CD4-positive, alpha-beta T cell treated with Interleukin-1 beta for 1 hour (primary cell): ENCODE measurements around the gene MORN1.
"Not testable (repeated sequence)": the region's sequence is repeated elsewhere in the genome, so short reads cannot be mapped to it uniquely, and the experiment has no call there.

ENCODE experiments used
- DNase-seq, 2 donors: peaks; one replicate each; pipeline ENCODE4 v3.0.0-alpha.2; 2020 to 2022

MORN1 gene

GRCh38 chr1:2334883-2335534 is 56.3 kb downstream of the MORN1 start:
- no peak for DNase-seq

GRCh38 chr1:2334366-2334765 is 57.0 kb downstream of the MORN1 start:
- no peak for DNase-seq

DNA sequence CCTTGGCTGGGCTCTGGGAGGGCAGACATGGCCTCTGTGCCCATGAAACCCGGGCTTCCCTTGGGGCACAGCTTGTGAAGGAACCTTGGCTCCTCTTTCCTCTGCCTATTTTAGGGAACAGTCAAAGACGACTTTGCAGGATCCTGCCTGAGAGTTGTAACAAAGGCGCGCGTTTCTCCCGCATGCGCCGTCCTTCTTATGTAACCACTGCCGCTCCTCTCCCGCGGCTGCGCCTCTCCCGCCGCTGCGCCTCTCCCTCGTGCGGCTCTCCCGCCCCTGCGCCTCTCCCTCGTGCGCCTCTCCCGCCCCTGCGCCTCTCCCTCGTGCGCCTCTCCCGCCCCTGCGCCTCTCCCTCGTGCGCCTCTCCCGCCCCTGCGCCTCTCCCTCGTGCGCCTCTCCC is 59.8 kb downstream of the MORN1 start:
- not testable (repeated sequence) for DNase-seq

DNA sequence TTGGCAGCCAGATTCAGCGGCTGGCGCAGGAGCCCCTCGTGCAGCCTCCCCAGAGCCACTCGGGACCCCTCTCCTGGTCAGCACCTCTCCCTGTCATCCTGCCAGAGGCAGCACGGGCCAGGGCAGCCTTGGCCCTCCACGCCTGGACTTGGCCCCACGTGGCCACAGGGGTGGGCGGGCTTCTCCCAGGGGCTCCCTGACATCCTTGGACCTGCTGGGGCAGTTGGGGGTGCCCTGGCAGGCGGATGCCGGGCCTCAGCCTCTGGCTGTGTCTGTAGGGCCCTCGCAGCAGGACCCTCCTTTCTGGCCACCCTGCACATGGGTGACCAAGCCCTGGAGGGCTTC is 60.2 kb downstream of the MORN1 start:
- no peak for DNase-seq

GRCh38 chr1:2330519-2331199 is 60.7 kb downstream of the MORN1 start:
- DNase-seq = no peak

DNA sequence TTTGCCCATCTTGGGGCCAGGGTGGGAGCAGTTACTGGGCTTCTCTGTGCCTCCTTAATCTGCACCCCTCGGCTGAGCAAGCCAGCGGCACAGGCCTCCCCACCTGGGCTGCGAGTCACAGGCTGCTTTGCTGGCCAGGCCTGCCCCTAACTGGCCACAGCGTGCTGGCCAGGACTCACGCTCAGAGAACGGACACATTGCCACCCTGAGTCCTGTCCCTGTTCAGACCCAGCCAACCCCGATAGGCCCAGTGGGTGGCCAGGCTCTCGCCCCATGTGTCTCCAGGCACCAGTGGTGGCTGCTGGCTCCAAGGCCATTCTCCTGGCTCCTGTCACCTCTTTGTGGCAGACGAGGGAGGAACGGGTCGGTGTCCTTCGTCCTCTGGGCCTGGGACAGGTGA is 61.3 kb downstream of the MORN1 start:
- DNase-seq = no peak

DNA sequence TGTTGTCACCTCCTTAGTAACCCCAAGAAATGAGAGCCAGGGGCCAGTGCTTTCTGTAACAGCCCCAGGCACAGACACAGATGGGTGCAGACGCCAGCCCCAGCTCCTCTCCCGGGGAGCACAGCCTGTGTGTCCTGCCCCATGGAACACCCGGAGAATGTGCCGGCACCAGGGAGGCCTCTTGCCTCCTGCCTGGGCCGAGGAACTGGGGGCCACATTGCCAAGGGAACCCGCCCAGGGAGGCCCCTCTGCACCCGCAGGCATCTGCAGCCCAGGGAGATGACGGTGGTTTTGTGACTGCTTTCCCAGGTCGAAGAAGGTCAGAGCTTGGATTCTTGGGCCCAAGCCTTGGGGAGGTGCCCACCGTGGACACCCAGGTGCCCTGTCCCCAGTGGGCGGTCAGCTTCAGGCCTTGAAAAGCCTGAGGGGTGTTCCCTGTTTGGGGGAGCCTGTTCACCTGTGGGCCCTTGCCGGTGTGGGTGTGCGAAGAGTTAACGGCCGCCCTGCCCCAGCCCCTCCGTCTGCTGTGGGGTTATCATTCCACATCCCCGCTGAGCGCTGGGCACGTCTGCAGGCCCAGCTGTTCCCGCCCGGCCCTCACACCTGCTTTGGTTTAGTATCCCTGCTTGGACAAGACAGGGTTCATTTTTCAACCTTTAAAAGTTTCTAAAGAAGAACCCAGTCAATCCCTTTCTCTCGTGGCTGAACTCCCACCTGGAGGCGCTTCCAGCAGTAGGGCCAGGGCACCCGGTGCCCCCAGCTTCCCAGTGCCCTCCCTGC is 62.5 kb downstream of the MORN1 start:
- DNase-seq = no peak

DNA sequence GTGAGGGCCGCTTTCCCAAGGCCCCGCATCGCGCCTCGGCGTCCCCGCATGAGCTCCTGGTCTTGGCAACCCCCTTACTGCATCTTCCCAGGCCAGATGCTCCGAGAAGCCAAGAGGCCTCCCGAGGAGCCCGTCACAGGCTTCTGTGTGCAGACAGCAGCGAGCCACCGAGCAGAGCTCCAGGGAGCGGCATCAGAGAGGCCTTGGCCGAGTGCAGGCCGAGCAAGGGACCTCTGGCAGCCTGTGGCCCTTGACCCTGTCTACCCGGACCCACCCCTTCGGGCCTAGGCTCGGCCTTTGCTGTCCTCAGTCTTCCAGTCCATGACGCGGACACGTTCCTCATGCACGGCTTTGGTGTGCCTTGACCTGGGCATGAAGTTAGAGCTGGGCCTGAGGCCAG is 63.5 kb downstream of the MORN1 start:
- DNase-seq = no peak

DNA sequence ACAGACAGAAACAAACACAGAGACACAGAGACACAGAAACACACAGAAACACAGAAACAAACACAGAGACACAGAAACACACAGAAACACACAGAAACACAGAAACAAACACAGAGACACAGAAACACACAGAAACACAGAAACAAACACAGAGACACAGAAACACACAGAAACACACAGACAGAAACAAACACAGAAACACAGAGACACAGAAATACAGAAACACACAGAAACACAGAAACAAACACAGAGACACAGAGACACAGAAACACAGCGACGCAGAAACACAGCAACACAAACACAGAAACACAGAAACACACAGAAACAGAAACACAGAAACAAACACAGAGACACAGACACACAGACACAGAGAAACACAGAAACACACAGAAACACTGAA is 64.2 kb downstream of the MORN1 start:
- not testable (repeated sequence) for DNase-seq

DNA sequence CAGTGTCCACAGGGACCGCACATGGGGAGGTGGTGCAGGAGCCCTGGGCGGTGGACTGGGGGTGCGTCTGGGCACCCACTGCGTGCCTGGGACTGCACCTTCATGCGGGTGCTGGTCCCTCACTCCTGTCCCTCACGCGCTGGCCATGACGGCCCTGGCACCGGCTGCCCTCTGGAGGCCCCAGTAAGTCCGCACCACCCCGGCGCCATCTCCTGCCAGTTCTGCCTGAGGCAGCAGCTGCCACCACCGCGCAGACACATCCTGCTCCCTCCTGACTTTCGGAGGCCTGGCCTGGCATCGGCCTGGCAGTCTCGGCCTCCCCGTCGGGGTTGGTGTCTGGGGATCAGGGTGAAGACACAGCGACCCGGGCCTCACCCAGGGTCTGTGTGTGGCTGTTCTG is 64.8 kb downstream of the MORN1 start:
- DNase-seq = no peak

DNA sequence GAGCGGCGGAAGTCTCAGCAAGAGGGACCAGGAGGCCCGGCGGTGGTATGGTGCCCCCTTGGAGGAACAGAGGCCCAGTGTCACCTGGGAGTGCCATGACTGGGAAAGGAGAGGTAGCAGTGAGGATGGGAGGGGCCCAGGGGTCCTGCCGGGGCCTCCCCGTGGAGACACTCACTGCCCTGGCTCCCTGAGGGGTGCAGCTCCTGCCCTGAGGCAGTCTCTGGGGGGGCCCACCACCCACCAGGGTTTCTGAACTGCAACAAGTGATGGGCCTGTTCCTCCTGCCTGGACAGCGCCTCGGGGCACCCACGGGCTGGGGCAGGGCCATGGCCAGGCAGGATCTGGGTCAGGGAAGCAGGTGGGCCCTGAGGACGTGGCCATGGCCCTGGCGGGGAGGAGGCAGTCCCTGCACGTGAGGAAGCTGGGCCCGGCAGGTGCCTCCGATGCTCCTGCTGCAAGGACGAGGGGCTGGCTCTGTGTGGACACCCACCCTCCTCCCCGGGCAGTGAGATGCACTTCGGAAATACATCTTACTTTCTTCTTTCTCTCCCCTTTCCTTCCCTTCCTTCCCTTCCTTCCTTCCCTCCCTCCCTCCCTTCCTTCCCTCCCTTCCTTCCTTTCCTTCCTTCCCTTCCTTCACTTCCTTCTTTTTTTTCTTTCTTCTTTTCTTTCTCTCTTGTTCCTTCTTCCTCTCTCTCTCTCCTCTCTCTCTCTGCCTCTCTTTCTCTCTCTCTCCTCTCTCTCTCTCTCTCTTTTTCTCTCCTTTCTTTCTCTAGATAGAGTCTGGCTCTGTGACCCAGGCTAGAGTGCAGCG is 66.6 kb downstream of the MORN1 start:
- DNase-seq = no peak

DNA sequence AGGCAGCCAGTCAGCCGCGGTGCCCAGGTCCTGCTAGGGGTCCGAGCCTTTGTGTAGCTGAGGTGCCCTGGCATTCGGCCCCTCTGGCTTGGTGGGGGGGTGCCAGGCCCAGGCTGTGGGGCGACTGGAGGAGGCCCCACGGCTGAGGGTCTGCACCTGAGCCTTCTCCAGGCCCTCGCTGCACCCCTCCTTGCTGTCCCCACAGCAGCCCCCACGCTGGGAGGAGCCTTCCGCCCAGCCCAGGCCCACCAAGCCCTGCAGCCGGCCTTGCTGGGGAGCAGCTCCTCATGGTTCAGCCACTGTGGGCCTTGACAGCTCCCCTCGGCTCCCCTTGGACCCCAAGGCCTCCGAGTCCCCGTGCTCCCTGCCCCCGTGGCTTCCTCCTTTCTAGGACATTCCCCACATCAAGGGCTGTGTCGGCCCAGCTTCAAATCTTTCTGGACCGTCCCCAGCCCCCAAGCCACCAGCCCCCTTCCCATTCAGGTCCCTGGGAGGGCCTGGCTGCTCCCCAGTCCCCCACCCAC is 67.8 kb downstream of the MORN1 start:
- no peak for DNase-seq

DNA sequence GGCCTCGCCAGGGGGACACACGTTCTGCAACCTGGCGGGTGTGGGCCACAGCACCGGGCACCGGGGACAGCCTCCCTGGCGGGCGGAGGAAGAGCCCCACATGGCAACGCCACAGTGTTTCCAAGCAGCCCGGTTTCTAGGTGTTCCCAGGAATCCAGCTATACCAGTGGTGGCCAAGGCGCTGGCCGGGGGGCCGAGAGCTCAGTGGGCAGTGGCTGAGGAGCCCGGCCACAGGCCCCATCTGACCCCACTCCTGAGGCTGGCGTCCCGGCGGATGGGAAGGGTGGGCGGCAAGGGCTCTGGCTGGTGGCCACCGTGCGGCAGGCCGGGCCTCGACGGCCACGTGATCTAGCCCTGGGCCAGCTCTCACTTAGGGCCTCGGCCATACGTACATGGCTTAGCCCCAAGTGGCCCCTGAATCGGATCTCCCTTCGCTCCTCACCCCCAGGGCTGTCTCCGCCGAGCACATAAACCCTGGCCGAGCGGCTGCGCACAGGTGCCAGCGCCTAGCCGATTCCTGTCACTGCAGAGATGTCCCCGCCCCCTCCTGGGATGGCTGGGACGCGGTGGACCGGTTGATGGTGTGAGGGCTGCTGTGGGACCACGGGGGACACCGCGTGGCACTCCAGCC is 68.7 kb downstream of the MORN1 start:
- DNase-seq = no peak

GRCh38 chr1:2322065-2322571 is 69.2 kb downstream of the MORN1 start:
- DNase-seq = no peak

GRCh38 chr1:2320760-2321667 is 70.3 kb downstream of the MORN1 start:
- DNase-seq = no peak

DNA sequence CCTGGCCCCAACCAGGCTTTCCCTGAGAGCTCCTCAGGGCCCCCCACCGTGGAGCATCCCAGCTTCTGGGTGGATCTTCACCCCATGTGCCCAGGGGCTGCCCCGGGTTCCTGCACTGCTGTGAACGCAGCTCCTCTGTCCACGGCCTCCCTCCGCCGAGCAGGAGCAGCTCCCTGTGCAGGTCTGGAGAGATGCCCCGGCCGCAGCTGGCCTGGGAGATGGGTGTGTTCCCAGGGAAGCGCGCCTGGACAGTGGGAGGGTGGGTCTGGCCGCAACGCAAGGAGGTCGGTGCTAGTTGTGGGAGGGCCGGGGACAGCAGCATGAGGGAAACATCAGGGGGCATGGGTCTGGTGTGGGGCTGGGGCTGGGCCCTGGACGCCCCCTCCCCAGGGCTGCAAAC is 71.3 kb downstream of the MORN1 start:
- no peak for DNase-seq

DNA sequence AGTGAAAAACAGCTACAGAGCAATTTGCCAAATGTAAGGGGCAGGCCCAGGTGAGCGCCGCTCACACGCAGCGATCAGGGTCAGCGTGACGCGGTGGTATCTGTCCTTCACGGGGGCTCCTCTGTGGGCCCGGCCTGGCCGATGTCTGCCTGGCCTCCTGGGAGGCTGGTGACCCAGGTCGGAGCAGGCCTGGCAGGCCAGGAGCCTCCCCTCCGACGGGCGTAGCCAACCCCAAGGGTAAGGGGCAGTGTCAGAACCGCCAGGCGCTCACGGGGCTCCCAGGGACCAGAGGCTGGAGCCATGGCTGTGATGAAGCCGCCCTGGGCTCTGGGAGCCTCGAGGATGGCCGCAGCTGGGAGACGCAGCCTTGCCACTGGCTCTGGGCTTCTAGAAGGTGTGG is 72.1 kb downstream of the MORN1 start:
- no peak for DNase-seq

DNA sequence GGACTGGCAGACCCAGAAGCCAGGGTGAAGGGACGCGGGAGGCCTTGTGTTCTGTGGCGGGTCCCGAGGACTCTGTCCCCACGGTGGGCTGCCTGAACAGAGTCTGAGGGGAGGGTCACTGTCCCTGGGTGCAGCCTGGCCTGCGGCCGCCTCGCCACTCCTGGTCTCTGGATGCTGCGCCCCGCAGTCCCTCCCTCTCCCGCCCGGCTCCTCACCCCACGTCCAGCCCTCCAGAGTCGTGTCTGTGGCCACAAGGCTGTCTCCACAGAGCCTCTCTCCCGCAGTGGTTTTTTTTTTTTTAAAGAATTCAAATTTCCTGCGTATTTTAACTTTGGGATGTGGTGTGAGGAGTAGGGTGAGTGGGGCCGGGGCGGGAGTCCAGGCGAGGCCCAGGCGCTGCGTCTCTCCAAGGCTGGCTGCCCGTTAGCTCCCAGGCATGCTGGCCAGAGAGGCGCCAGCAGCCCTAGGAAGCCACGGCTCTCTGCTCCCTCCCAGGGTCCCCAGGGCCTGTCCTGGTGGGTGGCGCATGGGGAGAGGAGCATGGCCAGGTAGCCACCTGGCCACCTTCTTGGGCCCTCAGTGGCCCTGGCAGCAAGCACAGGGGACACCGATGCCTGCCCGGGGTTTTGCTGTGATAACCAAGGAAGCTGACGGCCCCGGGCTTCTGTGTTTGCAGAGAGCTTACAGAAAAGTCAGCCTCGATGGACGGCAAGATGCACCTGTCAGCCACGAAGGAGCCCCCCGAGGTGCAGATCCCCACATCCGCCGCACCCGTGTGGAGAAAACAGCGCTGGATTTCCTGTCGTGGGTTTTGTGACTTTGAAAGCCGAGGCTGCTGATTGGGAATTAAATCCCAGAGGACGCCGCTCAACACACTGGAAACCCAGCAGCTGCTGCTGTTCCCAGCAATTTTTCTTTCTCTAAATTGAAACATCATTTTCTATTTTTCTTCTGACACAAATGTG is 72.8 kb downstream of the MORN1 start:
- DNase-seq = no peak

DNA sequence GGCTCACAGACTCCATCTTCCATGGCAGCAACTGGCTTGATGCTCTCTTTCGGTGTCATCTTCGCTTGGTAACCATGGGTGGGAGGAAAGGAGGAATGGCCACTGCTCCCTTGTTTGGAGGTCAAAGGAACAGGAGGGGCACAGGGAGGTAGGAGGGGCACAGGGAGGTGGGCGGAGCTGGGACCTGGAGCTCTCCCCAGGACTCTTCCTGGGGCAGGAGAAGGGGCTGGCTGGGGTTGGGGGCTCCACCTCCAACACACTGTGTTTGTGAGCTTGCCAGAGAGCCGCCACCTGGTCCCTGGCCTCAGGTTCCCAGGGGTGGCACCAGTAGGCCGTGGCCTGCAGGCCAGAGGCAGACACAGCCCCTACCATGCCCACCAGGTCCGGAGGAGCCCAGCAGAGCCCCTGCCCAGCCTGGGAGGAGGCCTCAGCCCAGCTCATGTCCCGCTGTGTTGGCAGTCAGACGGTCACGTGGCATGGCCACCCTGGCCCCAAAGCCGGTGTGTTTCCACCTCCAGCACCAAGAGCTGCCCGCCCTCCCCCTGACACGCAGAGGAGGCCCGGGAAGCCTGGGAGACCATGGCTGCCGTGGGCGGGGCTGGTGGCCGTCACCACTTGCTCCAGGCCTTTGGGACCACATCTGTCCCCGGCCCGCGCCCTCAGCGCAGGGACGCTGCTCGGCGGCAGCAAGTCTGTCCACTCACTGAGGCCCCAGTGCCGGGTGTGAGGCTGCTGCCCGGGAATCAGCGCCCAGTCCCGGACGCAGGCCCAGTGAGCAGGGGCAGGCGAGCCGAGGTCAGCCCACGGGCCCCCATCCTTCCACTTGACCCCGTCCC is 73.9 kb downstream of the MORN1 start:
- DNase-seq = no peak
